ENCODE measurements around the gene TMEM150B. TPM values are rescaled to one million over a fixed set of nuclear protein-coding genes. Genes with fewer than 3 reads are reported as not detected.

The TMEM150B gene
- total and polyA plus RNA-seq, 2 experiments from 2014 or later, result 0.29 TPM; not detected in 1

- no peak for TF ChIP-seq ZNF462 (CRISPR knock-in tag; IDR thresholded peaks at IDR 0.05)
- TF ChIP-seq, protein P1, sequence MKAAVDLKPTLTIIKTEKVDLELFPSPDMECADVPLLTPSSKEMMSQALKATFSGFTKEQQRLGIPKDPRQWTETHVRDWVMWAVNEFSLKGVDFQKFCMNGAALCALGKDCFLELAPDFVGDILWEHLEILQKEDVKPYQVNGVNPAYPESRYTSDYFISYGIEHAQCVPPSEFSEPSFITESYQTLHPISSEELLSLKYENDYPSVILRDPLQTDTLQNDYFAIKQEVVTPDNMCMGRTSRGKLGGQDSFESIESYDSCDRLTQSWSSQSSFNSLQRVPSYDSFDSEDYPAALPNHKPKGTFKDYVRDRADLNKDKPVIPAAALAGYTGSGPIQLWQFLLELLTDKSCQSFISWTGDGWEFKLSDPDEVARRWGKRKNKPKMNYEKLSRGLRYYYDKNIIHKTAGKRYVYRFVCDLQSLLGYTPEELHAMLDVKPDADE (IDR thresholded peaks at IDR 0.05), result no peak
- TF ChIP-seq CREB1 (CRISPR knock-in tag; IDR thresholded peaks at IDR 0.05; ENCODE audit: low read depth), result no peak
These were observed 9.1 kb downstream of the TMEM150B start (continued) for GRCh38 chr19:55315956-55316525.

DNA sequence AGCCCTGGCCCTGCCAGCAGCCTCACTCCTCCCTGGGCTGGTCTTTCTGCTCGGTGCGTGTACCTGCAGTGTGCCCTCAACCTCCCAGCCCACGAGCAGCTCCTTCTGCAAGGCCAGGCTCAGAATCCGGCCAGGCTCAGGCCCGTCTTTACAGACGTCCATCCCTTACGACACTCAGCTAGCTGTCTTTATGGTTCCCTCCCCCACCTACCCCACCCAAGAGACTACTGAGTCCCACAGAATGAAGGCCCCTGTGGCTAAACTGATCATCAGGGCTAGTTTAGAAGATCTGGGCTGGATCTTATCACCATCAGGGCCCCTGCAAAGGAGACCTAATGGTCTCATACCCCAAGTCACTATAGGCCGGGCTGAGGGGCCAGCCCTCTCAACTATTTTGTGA lies 10.7 kb downstream of the TMEM150B start:
- Histone ChIP-seq H3F3A (replicated peaks; ENCODE audit: low read depth) (no peaks in the 10 kb centered on the region; the same call in 1 of the 2 replicates), H3K27ac (ENCODE audit: low read depth) (no peak overlapping the region), H3K4me1 (ENCODE audit: insufficient read depth) (peaks cover 5% of the 10 kb centered on the region; the same call in 1 of the 2 replicates), H3K27me3 (ENCODE audit: insufficient read depth) (no peaks in the 10 kb centered on the region), H3K9me2 (ENCODE audit: insufficient read depth) (no peaks in the 10 kb centered on the region), H3K4me2 (no peak overlapping the region), H3K4me3 (no peak overlapping the region), H2AFZ (no peak overlapping the region), H3K36me3 (ENCODE audit: insufficient read depth) (no peaks in the 10 kb centered on the region), H4K20me1 (replicated peaks; ENCODE audit: insufficient read depth) (no peaks in the 10 kb centered on the region; the same call in 1 of the 2 replicates), H3K79me2 (replicated peaks; ENCODE audit: insufficient read depth) (no peaks in the 10 kb centered on the region)
- ATAC-seq, result no peak; the same call in 2 of the 3 replicates
- no peak for DNase-seq (ENCODE audit: low spot score)
- no peaks in the 10 kb centered on the region for H3K9me3 Mint-ChIP-seq
- no peak overlapping the region for H3K27ac Mint-ChIP-seq
- peaks cover 6% of the 10 kb centered on the region for H3K4me1 Mint-ChIP-seq
- H3K36me3 Mint-ChIP-seq (ENCODE audit: low read depth), result peaks cover 8% of the 10 kb centered on the region
- no peak overlapping the region for H3K4me3 Mint-ChIP-seq
- H3K27me3 Mint-ChIP-seq (ENCODE audit: insufficient read depth, low read depth, poor library complexity), result peaks cover 9% of the 10 kb centered on the region
- TF ChIP-seq CREB1 (CRISPR knock-in tag; IDR thresholded peaks at IDR 0.05; ENCODE audit: low read depth) (no peak), EZH2phosphoT487 (IDR thresholded peaks at IDR 0.05; ENCODE audit: unreplicated experiment) (no peak), ZNF114 (CRISPR knock-in tag; IDR thresholded peaks at IDR 0.05) (no peak), JUNB (IDR thresholded peaks at IDR 0.05; ENCODE audit: unreplicated experiment) (no peak), STAT1 (IDR thresholded peaks at IDR 0.05; ENCODE audit: unreplicated experiment) (no peak), REST (IDR thresholded peaks at IDR 0.05; ENCODE audit: unreplicated experiment) (no peak)
- TF ChIP-seq, protein P1 (IDR thresholded peaks at IDR 0.05), result no peak

Data from GM23338 (cell line).